Activated naive CD8-positive, alpha-beta T cell treated with anti-CD3 and anti-CD28 coated beads, Interleukin-2, amount 10 ng/mL, durations not matched to agents 7 days and 5 days (primary cell): ENCODE data around the gene GGT5. TPM values are rescaled to one million over a fixed set of nuclear protein-coding genes. Genes with fewer than 3 reads are reported as not detected.

Source experiments
- ATAC-seq: fragments of 150-1000 bp; cut with Tn5 transposase; one replicate; pipeline ENCODE4 v1.10.0; 2021; ENCODE audit warnings: low read depth, moderate library complexity
- POLR2A ChIA-PET: fragments of 350-600 bp; sonication (Branson Sonifier 250); formaldehyde crosslinking; loops from one replicate; lab custom pipeline; 2021; ENCODE audit warnings: antibody characterized with exemption; lab: Charles Lee
- DNase-seq: peaks from one replicate; pipeline ENCODE4 v3.0.0; 2021
- H3K27ac Mint-ChIP-seq: one replicate; pipeline ENCODE4 v1.8.0; 2022; ENCODE audit warnings: mild to moderate bottlenecking, mixed read lengths
- H3K27me3 Mint-ChIP-seq: one replicate; pipeline ENCODE4 v1.8.0; 2022; ENCODE audit warnings: mild to moderate bottlenecking, moderate library complexity, mixed read lengths
- H3K36me3 Mint-ChIP-seq: one replicate; pipeline ENCODE4 v1.8.0; 2021; ENCODE audit warnings: mild to moderate bottlenecking, mixed read lengths
- H3K4me1 Mint-ChIP-seq: one replicate; pipeline ENCODE4 v1.8.0; 2021; ENCODE audit warnings: mixed read lengths
- H3K4me3 Mint-ChIP-seq: one replicate; pipeline ENCODE4 v1.8.0; 2022; ENCODE audit warnings: mild to moderate bottlenecking, moderate library complexity, mixed read lengths
- H3K9me3 Mint-ChIP-seq: one replicate; pipeline ENCODE4 v1.8.0; 2021; ENCODE audit warnings: mixed read lengths
- total RNA-seq, 2 experiments: library from RNA; stranded (reverse); gene quantifications; one replicate each; pipeline ENCODE4 v1.2.3, GENCODE V29; 2021

Gene GGT5
- total RNA-seq, 2 experiments from 2014 or later, result 0.11 TPM; not detected in 1

- H3K27ac Mint-ChIP-seq, result no peak overlapping the region
These were observed 8.2 kb downstream of the GGT5 start for GRCh38 chr22:24236656-24237055.

DNA sequence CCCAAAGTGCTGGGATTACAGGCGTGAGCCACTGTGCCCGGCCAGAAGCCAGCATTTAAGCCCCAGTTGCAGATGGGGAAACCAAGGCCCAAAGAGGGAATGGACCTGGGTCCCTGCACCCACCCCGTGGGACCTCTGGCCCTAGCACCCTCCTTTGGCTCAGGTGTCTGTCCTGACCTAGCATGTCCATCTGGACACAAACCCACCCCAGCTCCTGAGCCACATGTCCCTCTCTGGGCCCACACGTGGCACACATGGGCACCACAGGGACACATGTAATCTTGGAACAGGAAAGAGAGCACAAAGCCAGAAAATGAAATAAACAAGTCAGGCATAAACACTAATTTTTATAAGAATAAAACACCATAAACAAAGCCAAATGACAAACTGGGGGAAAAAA is 9.6 kb downstream of the GGT5 start:
- H3K4me3 Mint-ChIP-seq, result no peak overlapping the region
- H3K9me3 Mint-ChIP-seq, result no peaks in the 10 kb centered on the region
- DNase-seq (no peak), ATAC-seq (no peak)
- no peaks in the 10 kb centered on the region for H3K36me3 Mint-ChIP-seq
- H3K27ac Mint-ChIP-seq, result no peak overlapping the region
- POLR2A ChIA-PET, result no interaction called here
- peaks cover 14% of the 10 kb centered on the region for H3K4me1 Mint-ChIP-seq
- peaks cover 2% of the 10 kb centered on the region for H3K27me3 Mint-ChIP-seq

More at GRCh38 chr22:24236656-24237055, 8.2 kb downstream of the GGT5 start:
- ATAC-seq, result no peak
- no peak for DNase-seq
- Mint-ChIP-seq H3K27me3 (no peaks in the 10 kb centered on the region), H3K9me3 (no peaks in the 10 kb centered on the region), H3K36me3 (no peaks in the 10 kb centered on the region), H3K4me1 (peaks cover 20% of the 10 kb centered on the region), H3K4me3 (no peak overlapping the region)
- POLR2A ChIA-PET, result no interaction called here

GRCh38 chr22:24233816-24234215 is 11.1 kb downstream of the GGT5 start:
- ATAC-seq, result no peak
- no peak for DNase-seq
- Mint-ChIP-seq H3K27ac (no peak overlapping the region), H3K27me3 (peaks cover 2% of the 10 kb centered on the region), H3K4me3 (no peak overlapping the region), H3K36me3 (no peaks in the 10 kb centered on the region), H3K9me3 (no peaks in the 10 kb centered on the region), H3K4me1 (peaks cover 11% of the 10 kb centered on the region)
- POLR2A ChIA-PET, result interaction anchor here (0.9 kb wide), 1 partner anchor 16 kb away, joined by 3 read pairs; no protein-coding TSS in a partner anchor

DNA sequence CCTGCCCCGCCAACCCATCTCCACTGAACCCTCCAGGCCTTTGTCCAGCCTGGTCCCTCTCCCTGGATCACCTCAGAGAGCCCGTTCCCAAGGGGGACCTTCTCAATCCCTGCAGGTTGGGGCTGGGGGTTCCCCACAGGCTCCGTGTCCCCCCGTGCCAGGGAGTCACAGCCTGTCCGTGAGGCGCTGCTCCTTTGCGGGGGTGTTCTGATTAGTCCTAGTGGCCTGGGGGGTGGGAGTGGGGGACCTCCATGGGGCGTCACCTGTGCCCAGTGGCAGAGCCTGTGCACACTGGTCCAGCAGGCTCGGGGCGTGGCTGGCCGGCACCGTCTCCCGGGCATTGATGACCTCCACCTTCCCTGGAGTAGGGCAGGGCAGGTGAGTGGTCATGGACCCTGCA is 11.6 kb downstream of the GGT5 start:
- H3K4me3 Mint-ChIP-seq, result no peak overlapping the region
- no peak for DNase-seq
- peaks cover 2% of the 10 kb centered on the region for H3K27me3 Mint-ChIP-seq
- no peak overlapping the region for H3K27ac Mint-ChIP-seq
- no peaks in the 10 kb centered on the region for H3K36me3 Mint-ChIP-seq
- POLR2A ChIA-PET, result interaction anchor here (1.1 kb wide), 1 partner anchor 9 kb away, joined by 4 read pairs; no protein-coding TSS in a partner anchor
- ATAC-seq, result no peak
- peaks cover 11% of the 10 kb centered on the region for H3K4me1 Mint-ChIP-seq
- H3K9me3 Mint-ChIP-seq, result no peaks in the 10 kb centered on the region

- Mint-ChIP-seq H3K27me3 (peaks cover 2% of the 10 kb centered on the region), H3K4me3 (no peak overlapping the region), H3K27ac (no peak overlapping the region), H3K9me3 (no peaks in the 10 kb centered on the region), H3K4me1 (peaks cover 11% of the 10 kb centered on the region), H3K36me3 (no peaks in the 10 kb centered on the region)
- no peak for DNase-seq
- POLR2A ChIA-PET, result interaction anchor here (1.1 kb wide), 1 partner anchor 10 kb away, joined by 4 read pairs; no protein-coding TSS in a partner anchor
- ATAC-seq, result no peak
These were observed 12.2 kb downstream of the GGT5 start for GRCh38 chr22:24232725-24233124.

GRCh38 chr22:24232124-24232523 is 12.8 kb downstream of the GGT5 start:
- H3K27me3 Mint-ChIP-seq, result peaks cover 2% of the 10 kb centered on the region
- ATAC-seq, result no peak
- POLR2A ChIA-PET, result interaction anchor here (0.8 to 1.1 kb wide), 2 partner anchors 10 to 34 kb away, joined by 3 to 4 read pairs; no protein-coding TSS in a partner anchor
- no peak overlapping the region for H3K27ac Mint-ChIP-seq
- no peaks in the 10 kb centered on the region for H3K36me3 Mint-ChIP-seq
- H3K9me3 Mint-ChIP-seq, result peaks cover 1% of the 10 kb centered on the region
- no peak overlapping the region for H3K4me3 Mint-ChIP-seq
- peaks cover 13% of the 10 kb centered on the region for H3K4me1 Mint-ChIP-seq
- DNase-seq, result no peak

- DNase-seq (no peak), ATAC-seq (no peak)
- H3K27me3 Mint-ChIP-seq, result peaks cover 2% of the 10 kb centered on the region
- H3K9me3 Mint-ChIP-seq, result peaks cover 1% of the 10 kb centered on the region
- peak overlapping the region; percentile 15 for H3K27ac Mint-ChIP-seq
- H3K4me3 Mint-ChIP-seq, result no peak overlapping the region
- POLR2A ChIA-PET, result interaction anchor here (0.8 to 1.0 kb wide), 2 partner anchors 11 to 33 kb away, joined by 3 read pairs; no protein-coding TSS in a partner anchor
- peaks cover 12% of the 10 kb centered on the region for H3K4me1 Mint-ChIP-seq
- H3K36me3 Mint-ChIP-seq, result no peaks in the 10 kb centered on the region
These were observed 13.2 kb downstream of the GGT5 start for GRCh38 chr22:24231706-24232105.

DNA sequence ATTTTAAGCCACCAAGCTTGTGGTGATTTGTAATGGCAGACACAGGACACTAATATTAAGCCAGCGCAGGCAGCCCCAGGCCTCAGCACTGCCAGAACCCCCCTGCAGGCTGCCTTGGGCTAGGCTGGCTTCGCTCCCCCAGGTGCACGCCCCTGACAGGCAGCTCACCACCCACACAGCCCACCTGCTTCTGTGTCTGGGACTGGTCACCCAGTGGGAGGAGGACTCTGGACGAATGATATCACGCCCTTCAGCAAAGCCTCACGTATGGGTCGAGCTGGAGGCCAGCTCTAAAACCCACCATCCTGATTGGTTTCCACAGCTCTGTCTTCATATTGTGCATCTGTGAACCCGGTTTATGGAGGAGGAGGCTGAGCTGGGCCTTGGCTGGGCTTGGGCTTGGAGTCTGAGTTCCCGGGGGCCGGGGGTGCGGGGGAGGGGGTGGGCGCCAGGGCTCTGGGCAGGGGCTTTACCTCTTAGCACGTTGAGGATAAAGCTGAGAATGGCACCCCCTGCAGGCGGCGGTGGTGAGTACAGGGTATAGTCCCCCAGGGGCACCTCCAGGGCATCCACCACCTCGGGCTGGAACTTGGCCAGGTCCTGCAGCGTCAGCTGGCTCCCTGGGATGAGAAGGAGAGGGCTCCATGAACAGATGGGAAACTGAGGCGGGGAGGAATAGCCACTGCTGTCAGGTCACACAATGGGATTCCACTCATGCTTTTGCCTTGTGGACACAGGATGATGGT is 13.8 kb downstream of the GGT5 start:
- Mint-ChIP-seq H3K9me3 (peaks cover 1% of the 10 kb centered on the region), H3K27ac (peak overlapping the region; percentile 15), H3K4me1 (peaks cover 10% of the 10 kb centered on the region), H3K27me3 (peaks cover 2% of the 10 kb centered on the region), H3K36me3 (no peaks in the 10 kb centered on the region), H3K4me3 (no peak overlapping the region)
- ATAC-seq (peak; percentile 82), DNase-seq (peak; percentile 77)
- POLR2A ChIA-PET, result interaction anchor here (1.0 kb wide), 1 partner anchor 11 kb away, joined by 3 read pairs; no protein-coding TSS in a partner anchor

GRCh38 chr22:24225951-24226350 is 18.9 kb downstream of the GGT5 start:
- H3K27me3 Mint-ChIP-seq, result peaks cover 2% of the 10 kb centered on the region
- no peak for DNase-seq

DNA sequence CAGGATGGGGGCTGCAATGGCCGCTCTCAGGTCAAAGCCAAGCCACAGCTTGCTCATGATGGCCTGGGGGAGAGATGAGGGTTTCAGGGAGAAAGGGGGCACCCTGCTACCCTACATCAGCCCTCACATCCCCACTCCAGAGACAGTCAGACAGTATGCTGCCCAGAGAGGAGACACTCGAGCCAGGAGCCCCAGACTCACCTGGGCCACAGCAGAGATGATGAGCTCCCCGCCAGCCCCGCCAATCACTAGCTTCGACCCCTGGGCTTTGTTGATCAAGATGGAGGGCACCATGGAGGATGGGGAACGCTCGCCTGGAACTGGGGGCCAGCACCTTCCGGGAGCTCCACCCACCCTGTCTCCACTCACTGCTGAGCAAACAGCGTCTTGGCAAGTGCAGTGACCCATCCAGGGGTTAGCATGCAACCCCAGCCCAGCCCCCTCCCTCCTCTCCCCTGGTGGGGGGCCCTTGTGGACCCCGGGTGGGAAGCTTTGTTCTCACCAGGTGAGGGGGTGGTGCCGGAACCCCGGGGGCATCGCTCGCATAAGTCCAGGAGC is 19.8 kb downstream of the GGT5 start:
- Mint-ChIP-seq H3K27me3 (no peaks in the 10 kb centered on the region), H3K4me3 (no peak overlapping the region), H3K27ac (no peak overlapping the region), H3K36me3 (peaks cover 1% of the 10 kb centered on the region), H3K9me3 (peaks cover 2% of the 10 kb centered on the region), H3K4me1 (peaks cover 2% of the 10 kb centered on the region)
- ATAC-seq (no peak), DNase-seq (no peak)
- POLR2A ChIA-PET, result no interaction called here

More at GRCh38 chr22:24225951-24226350, 18.9 kb downstream of the GGT5 start:
- Mint-ChIP-seq H3K27ac (no peak overlapping the region), H3K4me1 (peaks cover 4% of the 10 kb centered on the region), H3K4me3 (no peak overlapping the region), H3K9me3 (peaks cover 2% of the 10 kb centered on the region), H3K36me3 (peaks cover 1% of the 10 kb centered on the region)
- no peak for ATAC-seq
- POLR2A ChIA-PET, result no interaction called here

DNA sequence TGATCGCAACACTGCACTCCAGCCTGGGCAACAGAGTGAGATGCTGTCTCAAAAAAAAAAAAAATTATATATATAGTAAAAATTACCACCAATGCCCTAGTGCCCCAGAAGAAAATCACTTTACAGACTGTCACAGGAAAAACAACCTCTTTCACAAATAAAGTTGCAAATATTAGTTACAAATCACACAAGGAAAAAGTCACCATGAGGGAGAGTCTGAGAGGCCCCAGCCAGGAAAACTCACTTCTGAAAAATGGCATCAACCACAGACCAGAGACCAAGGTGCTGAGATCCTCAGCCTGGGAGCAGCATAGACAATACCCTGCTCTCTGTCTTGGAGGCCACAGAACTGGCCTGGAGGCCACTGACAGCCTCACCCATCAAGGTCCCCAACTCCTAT is 20.4 kb downstream of the GGT5 start:
- peaks cover 2% of the 10 kb centered on the region for H3K4me1 Mint-ChIP-seq
- H3K4me3 Mint-ChIP-seq, result no peak overlapping the region

GRCh38 chr22:24219750-24220149 is 25.1 kb downstream of the GGT5 start:
- peaks cover 10% of the 10 kb centered on the region for H3K4me1 Mint-ChIP-seq
- H3K36me3 Mint-ChIP-seq, result peaks cover 1% of the 10 kb centered on the region
- H3K9me3 Mint-ChIP-seq, result peaks cover 1% of the 10 kb centered on the region
- no peak overlapping the region for H3K27ac Mint-ChIP-seq
- ATAC-seq, result no peak
- POLR2A ChIA-PET, result no interaction called here
- H3K27me3 Mint-ChIP-seq, result no peaks in the 10 kb centered on the region
- no peak for DNase-seq
- no peak overlapping the region for H3K4me3 Mint-ChIP-seq

More for the DNA sequence above, 20.4 kb downstream of the GGT5 start:
- Mint-ChIP-seq H3K36me3 (peaks cover 1% of the 10 kb centered on the region), H3K27ac (no peak overlapping the region), H3K27me3 (no peaks in the 10 kb centered on the region), H3K9me3 (peaks cover 2% of the 10 kb centered on the region)
- DNase-seq (no peak), ATAC-seq (no peak)
- POLR2A ChIA-PET, result no interaction called here

DNA sequence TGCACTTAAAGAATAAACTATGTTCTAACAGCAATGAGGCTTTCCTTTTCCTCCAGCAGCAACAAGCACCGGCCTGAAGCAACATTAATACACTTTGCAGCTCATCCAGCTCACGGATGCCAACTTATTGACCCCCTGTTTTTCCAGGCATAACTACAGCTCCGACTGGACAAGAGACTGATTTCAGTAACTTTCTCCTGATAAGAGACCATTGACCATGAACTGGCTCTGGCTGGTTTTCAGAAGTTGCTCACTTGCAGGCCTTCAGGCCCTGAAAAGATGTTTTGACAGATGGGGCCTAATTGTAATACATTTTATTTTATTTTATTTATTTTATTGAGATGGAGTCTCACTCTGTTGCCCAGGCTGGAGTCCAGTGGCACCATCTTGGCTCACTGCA is 27.5 kb downstream of the GGT5 start:
- ATAC-seq, result no peak
- Mint-ChIP-seq H3K27me3 (no peaks in the 10 kb centered on the region), H3K9me3 (no peaks in the 10 kb centered on the region), H3K4me3 (no peak overlapping the region), H3K4me1 (peaks cover 10% of the 10 kb centered on the region), H3K36me3 (no peaks in the 10 kb centered on the region), H3K27ac (no peak overlapping the region)
- POLR2A ChIA-PET, result interaction anchor here (1.5 kb wide), 1 partner anchor 17 kb away, joined by 3 read pairs; no protein-coding TSS in a partner anchor
- DNase-seq, result no peak
